ENCODE results near the gene WNT1. TPM values are rescaled to one million over a fixed set of nuclear protein-coding genes. Genes with fewer than 3 reads are reported as not detected.

The WNT1 gene
- total RNA-seq, 1 experiment from 2014 or later, result not detected

GRCh38 chr12:49013428-49013827, 35.3 kb downstream of the WNT1 start:
- TF ChIP-seq CTCF (conservative IDR thresholded peaks at IDR 0.05), result no peak
- no peaks in the 10 kb centered on the region for H3K9me3 Mint-ChIP-seq
- no peak overlapping the region for H3K4ac ChIP-seq (ENCODE audit: low read depth, low read length)

More at GRCh38 chr12:49013428-49013827, 35.3 kb downstream of the WNT1 start:
- Histone ChIP-seq H4K20me1 (ENCODE audit: control insufficient read depth, insufficient read depth, insufficient read length) (no peaks in the 10 kb centered on the region), H4K5ac (ENCODE audit: insufficient read length, low read depth, low read length) (no peak overlapping the region), H2BK15ac (ENCODE audit: low read depth, low read length) (no peak overlapping the region), H3K27ac (ENCODE audit: insufficient read length, low read depth, low read length) (no peak overlapping the region), H2AK5ac (ENCODE audit: insufficient read length, low read length) (no peak overlapping the region), H2AFZ (ENCODE audit: low read length) (no peak overlapping the region), H3K79me2 (ENCODE audit: insufficient read depth, low read length) (no peaks in the 10 kb centered on the region), H4K91ac (ENCODE audit: insufficient read length, low read depth, low read length) (no peak overlapping the region), H3K27me3 (ENCODE audit: insufficient read depth, low read length) (no peaks in the 10 kb centered on the region), H2BK12ac (ENCODE audit: insufficient read length, low read depth, low read length) (no peak overlapping the region), H3K18ac (ENCODE audit: insufficient read length, low read depth, low read length) (no peak overlapping the region), H3K4me2 (ENCODE audit: insufficient read depth, insufficient read length, low read length) (no peak overlapping the region), H3K23me2 (ENCODE audit: insufficient read length, low read depth, low read length, poor library complexity, severe bottlenecking) (peaks cover 6% of the 10 kb centered on the region), H3K23ac (ENCODE audit: insufficient read length, low read depth, low read length) (no peak overlapping the region), H2BK120ac (ENCODE audit: low read depth, low read length, poor library complexity, severe bottlenecking) (no peak overlapping the region), H2BK5ac (ENCODE audit: insufficient read length, low read length) (no peak overlapping the region), H3K14ac (ENCODE audit: insufficient read depth, low read length) (no peak overlapping the region), H3K56ac (ENCODE audit: insufficient read length, low read depth, low read length) (no peak overlapping the region), H3K4me1 (ENCODE audit: insufficient read depth, low read length) (no peaks in the 10 kb centered on the region), H3K9me3 (ENCODE audit: control insufficient read depth, low read depth, low read length) (no peaks in the 10 kb centered on the region), H3K9ac (ENCODE audit: extremely low read depth, insufficient read length, low read length) (no peak overlapping the region), H4K8ac (replicated peaks; ENCODE audit: insufficient read length, low read depth, low read length) (no peak overlapping the region), H3K79me1 (ENCODE audit: insufficient read depth, low read depth, low read length, poor library complexity, severe bottlenecking) (peaks cover 3% of the 10 kb centered on the region), H3T11ph (ENCODE audit: low read length) (no peak overlapping the region), H2BK20ac (ENCODE audit: low read depth, low read length, poor library complexity, severe bottlenecking) (no peak overlapping the region)
- Mint-ChIP-seq H3K27ac (no peak overlapping the region), H3K4me3 (no peak overlapping the region), H3K27me3 (ENCODE audit: low read depth) (no peaks in the 10 kb centered on the region; the same call in 1 of the 2 replicates), H3K36me3 (ENCODE audit: insufficient read depth in 1 of 3, low read depth in 3 of 3) (peaks cover 0 to 6% (median 2%) of the 10 kb centered on the region in 3 experiments; a peak in 2 of 7 replicates), H3K4me1 (peaks cover 9 to 12% of the 10 kb centered on the region in 2 experiments)
- WGBS (ENCODE audit: extremely low coverage, insufficient read length, low lambda C conversion rate), result no CpG with 5 or more reads among the region's 3 CpGs
- no peak for DNase-seq

Data from H9 (cell line).